NOMO-1 (cell line): ENCODE results near the gene TOM1L1.

ENCODE experiments used
- DNase-seq, 2 experiments: peaks; one replicate each; lab custom pipeline; 2025; ENCODE audit not compliant: unreplicated experiment in 2 of 2; lab: John Stamatoyannopoulos, UW

The TOM1L1 gene

DNA sequence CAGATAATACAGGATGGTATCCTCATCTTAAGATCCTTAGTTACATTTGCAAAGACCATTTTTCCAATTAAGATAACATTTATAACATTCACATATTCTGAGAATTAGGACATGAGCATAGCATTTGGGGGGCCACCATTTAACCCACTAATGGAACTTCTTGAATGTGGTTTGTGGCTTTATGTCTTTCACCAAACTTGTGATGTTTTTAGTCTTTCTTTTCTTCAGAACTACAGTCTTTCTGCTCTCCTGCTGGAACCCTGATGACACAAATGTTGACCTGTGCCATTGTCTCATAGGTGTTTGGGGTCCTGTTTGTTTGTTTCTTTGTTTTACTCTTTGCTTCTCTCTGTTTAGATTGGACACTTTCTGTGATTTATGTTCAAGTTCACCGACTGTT lies 44.6 kb downstream of the TOM1L1 start:
- no peak for DNase-seq

DNA sequence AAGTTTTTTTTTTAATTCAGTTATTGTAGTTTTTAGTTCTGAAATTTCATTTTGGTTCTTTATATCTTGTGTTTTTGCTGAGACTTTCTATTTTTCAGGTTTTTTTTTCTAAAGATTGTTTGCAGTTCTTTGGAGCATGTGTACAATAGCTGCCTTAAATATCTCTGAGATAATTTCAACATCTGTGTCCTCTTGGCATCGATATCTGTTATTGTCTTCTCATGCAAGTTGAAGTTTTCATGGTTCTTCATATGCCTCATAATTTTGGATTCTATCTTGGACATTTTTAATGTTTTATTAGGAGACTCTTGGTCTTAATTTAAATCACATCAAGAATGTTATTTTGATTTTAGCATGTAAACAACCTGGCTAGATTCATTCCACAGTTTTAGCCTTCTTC lies 45.0 kb downstream of the TOM1L1 start:
- no peak for DNase-seq

DNA sequence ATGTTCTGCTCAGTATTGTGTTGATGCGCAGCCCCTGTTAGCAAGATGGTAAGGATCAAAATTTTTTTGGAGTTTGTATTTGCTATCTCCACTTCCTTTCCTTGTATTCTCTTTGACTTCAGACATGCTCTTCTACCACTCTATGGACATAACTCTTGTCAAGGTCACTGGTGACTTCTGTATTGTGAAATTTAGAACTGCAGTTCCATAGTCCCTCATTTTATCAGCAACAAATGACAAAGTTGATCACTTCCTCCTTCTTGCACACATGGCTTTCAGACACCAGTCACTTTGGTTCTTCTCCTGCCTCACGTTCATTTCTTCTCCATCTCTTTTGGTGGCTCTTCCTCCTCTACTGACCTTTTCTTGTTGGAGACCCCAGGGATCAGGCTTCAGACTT lies 46.7 kb downstream of the TOM1L1 start:
- DNase-seq, result peak in 1 of 2 experiments; percentile 46

DNA sequence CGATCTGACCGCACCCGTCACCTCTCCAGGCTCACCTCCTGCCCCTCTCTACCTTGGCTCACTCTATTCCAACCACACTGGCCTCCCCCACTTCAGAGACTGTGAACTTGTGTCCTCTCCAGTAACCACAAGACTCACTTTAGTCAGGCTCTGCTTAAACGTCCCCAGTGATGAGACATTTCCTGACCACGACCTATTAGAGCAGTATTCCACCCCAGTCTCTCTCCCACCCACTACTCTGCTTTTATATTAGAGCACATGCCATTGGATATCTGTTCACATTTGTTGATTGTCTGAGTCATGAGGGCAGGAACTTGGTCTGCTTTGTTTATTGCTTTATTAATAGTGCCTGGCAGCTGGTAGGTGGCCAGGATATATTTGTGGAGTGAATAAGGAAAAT lies 47.7 kb downstream of the TOM1L1 start:
- no peak for DNase-seq

DNA sequence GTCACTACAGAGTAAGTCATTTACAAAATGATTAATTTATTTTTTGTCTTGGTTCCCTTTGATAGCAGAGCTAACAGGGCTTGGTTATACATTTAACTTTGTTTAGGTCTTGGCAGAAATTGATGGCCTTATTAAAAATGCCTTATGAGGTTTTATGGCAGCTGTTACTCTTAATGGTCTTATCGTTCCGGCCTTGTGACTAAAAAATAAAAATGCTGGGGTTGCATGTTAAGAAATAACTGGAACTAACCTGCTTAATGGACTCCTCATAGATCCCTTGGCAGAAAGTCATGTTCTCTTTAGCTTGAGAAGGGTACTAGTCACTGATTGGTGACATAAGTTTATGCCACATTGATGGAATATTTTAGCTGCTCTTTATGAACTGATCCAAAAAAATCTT lies 49.5 kb downstream of the TOM1L1 start:
- DNase-seq, result no peak

DNA sequence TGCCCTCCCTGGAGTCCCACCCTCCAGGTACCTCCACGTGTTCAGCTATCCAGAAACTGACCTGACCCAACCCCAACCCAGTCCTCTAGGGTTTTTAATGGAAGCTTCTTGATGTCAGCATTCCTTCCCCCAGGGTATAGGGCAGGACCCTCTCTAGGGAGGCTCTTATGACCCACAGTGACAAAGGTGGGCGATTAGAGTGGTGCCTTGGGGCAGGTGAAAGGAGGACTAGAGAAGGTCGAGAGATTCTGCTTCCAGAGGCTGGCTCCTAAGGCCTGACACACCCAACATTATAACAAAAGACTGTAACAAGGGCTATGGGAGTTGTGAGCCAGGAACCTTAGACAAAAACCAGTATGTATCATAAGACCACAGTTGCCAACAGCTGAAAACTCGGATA lies 50.6 kb downstream of the TOM1L1 start:
- no peak for DNase-seq

DNA sequence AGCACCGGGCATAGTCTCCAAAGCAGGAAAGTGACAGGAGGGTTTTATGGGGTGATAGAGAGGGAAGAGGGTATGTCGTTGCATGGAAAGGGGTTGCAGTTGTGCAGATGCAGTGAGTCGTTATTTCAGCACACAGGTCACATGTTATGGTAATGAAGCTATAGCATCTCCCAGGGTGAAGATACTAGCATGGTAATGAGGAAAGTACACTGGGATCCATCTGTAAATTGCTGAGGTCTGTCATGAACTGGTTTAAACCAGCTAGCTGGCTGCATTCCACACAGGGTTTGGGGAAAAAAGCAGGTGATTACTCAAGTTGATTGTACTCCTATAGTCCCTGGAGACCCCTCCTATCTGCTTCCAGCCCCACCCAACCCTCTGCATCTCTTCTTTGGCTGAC lies 56.1 kb downstream of the TOM1L1 start:
- no peak for DNase-seq

DNA sequence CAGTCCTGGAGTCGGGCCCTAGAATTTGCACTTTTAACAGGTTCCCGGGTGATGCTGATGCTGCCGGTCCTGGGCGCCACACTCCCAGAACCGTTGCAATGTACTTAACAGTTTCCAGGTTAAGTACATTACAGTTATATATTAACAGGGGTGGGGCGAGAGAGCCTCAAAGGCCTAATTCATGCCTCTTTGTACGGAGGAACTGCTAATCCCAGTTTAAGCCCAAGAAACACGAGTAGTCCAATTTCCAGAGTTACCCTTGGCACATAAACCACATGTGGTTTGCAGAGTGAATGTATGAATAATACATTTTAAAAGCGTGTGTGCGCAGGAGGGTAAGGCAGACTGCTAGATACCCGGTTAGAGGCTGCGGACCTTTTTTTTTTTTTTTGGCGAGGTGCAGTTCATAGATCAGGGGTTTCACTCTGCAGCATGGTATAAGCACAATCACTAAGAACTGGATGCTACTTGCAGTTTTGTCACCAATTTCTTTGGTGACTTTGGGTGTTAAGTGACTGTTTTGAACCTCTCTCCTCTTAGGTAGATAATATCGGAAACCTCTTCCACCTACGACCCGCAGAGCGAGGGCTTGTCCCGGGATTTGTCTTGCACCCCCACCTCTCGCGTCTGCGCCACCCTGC lies 67.1 kb downstream of the TOM1L1 start:
- DNase-seq, result peak in 1 of 2 experiments; percentile 34

DNA sequence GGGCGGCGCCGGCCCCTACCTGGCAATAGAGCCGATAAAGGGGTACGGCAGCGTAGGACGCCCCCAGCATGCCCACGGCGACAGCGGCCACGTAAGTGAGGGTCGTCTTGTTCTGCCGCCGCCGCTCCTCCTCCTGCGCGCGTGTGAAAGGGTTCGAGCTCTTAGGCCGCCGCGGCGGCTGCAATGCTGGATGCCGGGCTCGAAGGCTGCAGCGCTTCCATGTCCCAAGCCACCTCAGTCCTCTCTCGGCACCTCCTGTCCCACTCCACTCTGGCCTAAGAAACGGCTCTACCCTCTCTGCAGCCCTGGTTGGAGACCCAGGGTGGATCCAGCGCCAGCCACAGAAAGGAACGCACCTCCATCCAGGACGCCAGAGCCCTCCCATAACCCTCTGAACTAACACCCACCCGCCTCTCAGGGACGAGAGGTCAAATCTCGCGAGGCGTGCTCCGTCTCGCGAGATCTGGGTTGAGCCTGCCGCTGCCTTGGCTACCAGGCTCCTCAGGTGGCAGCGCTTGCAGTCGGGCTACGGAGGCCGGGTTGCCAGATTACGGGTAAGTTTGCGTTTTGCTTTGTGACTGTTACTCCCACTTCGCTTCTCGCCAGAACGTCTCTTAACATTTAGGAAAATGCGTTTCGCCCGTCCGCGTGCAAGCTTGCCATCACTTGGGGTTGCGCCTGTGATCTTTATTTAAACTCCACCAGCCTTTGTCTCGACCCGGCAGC lies 67.8 kb downstream of the TOM1L1 start, which contains the start of the genes COX11 and STXBP4:
COX11 (minus strand) TSS at position 393 of the 726 bp plus-strand sequence; CDS start at position 385, 8 bp downstream.
STXBP4 (plus strand) TSS at position 504 of the 726 bp plus-strand sequence. CDS start 17,455 bp downstream, outside the sequence.
- DNase-seq, result peak; percentile 90 to 93

DNA sequence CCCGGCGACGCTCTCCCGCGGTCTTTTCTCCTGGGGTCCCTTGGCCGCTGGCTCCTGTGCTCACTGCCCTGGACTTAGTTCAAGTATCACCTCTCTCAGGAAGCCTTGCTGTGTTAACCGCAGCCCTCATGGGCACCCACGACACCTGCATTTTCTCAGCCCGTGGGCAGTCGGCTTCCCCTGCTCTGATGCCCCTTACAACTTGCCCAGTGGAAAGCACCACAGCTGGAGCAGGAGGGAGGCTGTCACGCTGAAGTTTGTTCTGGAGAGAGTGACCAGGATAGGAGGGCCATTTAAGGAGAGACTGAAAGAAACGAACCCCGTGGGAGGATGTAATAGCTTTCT lies 68.3 kb downstream of the TOM1L1 start:
- peak in 1 of 2 experiments; percentile 36 for DNase-seq

DNA sequence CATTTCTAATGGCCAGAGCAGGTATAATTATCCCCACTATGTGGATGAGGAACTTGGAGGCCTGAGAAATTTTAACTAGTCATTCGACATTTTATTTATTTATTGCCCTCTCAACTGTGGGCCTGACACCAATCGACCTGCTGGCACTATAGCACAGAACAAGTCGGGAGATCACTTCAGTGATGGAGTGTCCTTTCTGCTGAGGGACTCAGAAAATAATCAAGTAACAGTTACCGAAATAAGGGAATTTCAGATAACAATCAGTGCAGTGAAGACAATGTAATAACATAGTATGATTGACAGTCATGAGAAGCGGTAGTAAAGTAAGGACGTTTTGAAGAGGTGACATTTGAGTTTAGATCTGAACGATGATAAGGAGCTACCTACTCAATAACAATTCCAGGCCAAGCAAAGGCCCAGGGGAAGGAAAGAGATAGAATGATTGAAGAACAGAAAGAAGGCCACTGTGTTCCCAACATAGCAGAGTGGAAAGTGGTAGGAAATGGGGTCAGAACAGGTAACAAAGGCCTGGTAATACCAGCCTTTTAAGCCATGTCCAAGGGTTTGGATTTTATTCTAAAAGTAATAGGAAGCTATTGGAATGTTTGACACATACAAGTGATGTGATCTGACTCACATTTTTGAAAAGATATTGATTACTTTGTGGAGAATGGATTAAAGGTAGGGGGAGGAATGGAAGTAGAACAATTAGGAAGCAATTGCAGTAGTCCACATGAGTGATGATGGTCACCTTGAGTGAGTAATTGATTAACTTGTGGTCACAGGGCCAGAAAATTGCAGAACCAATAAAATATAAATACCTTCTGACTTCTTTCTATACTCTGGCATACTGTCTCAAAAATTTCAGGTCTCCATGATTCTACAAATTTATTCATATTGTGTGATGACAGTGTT lies 69.3 kb downstream of the TOM1L1 start:
- no peak for DNase-seq

DNA sequence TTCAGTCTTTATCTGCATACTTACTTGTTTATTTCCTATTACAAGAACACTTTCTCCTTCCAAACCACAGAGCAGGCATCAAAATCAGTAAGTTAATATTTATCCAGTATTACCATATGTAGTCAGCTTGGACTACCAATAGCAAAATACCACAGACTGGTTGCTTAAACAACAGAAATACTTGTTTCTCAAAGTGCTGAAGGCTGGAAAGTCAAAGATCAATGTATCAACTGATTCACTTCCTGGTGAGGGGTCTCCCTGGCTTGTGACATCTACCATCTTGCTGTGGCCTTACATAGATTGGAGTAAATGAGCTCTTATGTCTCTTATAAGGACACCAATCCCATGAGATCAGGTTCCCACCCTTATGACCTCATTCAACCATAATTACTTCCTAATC lies 70.5 kb downstream of the TOM1L1 start:
- DNase-seq, result no peak

DNA sequence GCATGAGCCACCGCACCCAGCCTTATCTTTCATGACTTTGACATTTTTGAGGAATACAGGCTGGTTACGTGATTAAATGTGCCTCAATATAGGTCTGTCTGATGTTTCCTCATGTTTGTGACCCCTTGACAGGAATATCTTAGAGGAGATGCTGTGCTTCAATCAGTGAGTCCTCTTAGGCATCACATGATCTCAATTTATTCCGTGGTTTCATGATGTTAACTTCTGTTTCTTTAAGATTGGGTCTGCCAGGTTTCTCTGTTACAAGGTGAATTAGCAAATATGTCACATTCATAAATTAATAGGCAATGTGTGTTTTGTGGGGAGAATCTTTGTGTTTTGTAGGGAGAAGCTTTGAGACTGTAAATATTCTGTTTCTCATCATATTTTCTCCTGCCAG lies 71.2 kb downstream of the TOM1L1 start:
- DNase-seq, result no peak

DNA sequence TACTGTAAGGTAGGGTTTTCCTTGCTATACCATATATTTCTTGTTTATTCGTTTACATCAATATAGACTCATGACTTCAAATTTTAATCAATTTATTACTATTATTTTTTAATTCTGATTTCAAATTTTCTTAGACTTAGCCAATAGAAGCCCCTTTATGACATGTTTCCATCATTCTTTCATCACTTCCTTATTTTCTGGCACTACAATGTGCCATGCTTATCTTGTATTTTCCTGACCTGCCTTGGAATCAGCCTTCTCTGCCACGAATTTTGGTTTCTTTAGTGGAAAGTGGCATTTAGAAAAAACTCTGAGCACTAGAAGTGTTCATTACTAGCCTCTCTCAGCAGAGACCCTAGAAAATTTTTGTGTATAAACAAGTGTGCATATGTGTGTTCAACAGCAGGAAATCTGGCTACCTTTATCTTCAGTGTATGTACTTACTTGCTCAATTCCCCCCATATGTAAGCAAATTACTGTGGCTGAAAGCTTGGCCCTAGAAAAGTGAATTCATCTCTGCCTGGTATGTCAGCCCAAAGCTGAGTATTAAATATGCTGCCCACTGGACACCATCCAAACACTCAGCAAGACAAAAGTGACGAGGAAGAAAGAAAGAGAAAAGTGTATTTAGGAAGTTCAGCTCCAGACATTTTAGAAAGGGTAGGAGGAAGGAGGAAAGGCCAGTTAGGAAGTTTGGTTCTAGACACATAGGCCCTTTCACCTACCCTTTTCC lies 71.9 kb downstream of the TOM1L1 start:
- DNase-seq, result no peak

DNA sequence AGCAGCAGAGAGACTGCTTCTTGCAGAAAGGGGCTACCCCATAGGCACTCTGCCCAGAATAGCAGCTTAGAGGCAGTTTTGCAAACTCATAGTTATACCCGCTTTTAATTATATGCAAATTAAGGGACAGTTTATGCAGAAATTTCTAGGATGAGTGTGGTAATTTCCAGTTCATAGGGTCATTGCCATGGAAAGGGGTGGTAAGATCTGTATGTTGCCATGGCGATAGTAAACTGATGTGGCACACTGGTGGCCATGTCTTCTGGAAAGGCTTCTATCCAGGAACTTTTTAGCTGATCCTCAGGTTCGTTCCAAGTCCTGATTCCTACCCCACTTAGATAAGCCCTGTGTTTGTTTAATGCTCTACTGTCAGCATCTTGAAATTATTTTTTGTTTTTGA lies 74.1 kb downstream of the TOM1L1 start:
- no peak for DNase-seq

DNA sequence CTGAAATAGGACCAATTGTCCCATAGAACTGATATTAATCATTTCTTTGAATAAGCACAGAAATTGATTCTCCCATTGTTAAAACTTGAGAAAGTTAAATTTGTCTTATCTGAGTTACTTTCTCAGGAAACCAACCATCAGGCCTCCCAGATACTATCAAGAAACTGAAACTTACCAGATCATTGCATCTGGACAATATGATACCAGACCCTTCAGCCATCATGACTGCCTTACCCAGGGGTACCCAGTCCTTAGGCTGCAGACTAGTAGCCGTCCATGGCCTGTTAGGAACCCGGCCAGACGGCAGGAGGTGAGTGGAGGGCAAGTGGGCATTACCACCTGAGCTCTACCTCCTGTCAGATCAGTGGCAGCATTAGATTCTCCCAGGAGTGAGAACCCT lies 75.7 kb downstream of the TOM1L1 start:
- no peak for DNase-seq

DNA sequence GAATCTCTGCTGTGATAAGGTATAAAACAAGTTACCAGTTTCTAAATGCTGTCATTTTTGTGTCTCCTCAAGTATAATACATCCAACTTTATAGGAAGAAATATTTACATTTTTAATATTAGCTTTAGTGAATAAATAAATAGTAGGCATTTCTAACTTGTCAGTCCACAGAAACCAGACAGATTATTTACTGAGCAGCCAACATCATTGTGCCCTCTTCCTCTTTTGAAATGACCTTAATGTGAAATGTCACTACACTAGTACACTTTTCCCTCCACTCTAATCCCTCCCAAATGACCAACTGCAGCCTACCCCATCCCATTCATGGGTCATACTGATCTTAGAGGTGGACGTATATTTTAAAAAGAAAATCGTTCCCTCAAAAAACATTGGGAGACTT lies 77.1 kb downstream of the TOM1L1 start:
- no peak for DNase-seq

DNA sequence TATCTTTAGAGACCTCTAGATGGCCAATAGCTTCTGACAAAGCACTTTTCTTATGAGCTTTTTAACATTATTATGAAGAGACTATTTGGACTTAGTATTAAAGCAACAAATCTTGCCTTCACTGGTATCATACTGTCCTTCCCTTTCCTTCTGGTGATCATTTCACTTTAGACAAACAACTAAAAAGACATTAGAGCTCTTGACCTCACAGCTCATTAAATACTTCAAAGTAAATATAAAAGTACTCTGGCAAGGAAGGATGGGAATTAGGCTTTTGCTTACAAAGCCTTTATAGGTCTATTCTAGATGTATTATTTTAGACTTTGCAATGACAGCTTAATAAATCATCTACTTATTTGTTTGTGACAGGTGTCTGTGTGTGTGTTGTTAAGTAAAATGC lies 79.0 kb downstream of the TOM1L1 start:
- no peak for DNase-seq

DNA sequence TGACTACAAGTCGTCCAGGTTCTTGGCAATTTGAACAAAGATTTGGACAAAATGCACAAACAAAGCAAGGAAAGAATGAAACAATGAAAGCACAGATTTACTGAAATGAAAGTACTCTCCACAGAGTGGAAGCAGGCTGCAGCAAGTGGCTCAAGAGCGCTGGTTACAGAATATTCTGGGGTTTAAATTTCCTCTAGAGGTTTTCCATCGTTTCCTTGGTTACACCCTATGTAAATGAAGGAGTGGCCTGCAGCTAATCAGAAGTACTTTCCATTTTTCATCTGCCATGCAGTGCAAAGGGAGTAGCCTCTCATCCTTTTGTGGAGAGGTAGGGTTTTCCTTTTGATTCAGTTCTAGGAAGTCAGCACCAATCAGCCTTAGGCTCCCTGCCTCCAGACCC lies 79.7 kb downstream of the TOM1L1 start:
- DNase-seq, result no peak

DNA sequence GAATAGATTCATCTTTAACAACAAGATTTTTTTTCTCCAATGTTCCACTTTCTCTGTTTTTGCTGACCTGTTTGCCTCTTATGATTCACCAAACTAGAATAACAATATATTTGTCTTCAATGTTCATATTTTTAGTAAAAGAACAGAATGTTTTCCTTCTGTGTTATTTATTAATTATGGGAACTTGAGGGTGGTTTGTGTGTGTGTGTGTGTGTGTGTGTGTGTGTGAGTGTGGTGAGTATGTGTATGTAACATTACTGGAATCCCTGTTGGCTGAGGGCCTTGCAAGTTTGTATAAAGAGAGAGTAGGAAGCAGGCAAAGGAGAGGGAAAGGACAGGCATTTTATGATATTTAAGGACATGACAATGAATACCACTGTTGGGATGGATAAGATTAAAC lies 81.7 kb downstream of the TOM1L1 start:
- DNase-seq, result no peak

DNA sequence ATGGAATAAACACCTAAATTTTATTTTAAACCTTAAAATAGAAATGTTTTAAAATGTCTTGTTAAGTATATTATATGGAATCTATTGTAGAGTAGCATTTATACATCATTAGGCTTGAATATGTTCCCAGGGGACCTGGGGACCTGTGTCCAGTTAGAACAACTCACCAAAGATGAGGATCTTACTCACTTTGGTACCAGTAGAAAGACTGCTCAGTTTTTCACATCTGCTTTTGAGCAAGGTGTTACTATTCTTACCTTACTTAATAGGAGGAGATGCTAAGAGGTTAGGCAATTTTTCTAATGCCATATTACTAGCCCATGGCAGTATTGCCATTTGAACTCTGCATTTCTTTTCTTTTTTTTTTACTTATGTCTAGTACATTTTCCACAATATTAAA lies 82.6 kb downstream of the TOM1L1 start:
- no peak for DNase-seq
